Measurements from ENCODE around the gene AHNAK.

GRCh38 chr11:62577046-62577714, 30.6 kb upstream of the AHNAK start:
- TF ChIP-seq, protein P1, sequence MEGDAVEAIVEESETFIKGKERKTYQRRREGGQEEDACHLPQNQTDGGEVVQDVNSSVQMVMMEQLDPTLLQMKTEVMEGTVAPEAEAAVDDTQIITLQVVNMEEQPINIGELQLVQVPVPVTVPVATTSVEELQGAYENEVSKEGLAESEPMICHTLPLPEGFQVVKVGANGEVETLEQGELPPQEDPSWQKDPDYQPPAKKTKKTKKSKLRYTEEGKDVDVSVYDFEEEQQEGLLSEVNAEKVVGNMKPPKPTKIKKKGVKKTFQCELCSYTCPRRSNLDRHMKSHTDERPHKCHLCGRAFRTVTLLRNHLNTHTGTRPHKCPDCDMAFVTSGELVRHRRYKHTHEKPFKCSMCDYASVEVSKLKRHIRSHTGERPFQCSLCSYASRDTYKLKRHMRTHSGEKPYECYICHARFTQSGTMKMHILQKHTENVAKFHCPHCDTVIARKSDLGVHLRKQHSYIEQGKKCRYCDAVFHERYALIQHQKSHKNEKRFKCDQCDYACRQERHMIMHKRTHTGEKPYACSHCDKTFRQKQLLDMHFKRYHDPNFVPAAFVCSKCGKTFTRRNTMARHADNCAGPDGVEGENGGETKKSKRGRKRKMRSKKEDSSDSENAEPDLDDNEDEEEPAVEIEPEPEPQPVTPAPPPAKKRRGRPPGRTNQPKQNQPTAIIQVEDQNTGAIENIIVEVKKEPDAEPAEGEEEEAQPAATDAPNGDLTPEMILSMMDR (IDR thresholded peaks at IDR 0.05), result no peak
- TF ChIP-seq EZH2 (IDR thresholded peaks at IDR 0.05) (no peak), EZH2phosphoT487 (IDR thresholded peaks at IDR 0.05) (no peak)
